Neural progenitor cell (in vitro differentiated cells): ENCODE measurements around the gene PDCD11.
"Not testable (repeated sequence)": the region's sequence is repeated elsewhere in the genome, so short reads cannot be mapped to it uniquely, and the experiment has no call there.

Experiments
- CTCF ChIP-seq: fragments of 200-600 bp; sonication (generic); IDR thresholded peaks from 2 replicates; pipeline ENCODE4 v1.5.1; 2017; ENCODE audit warnings: antibody characterized with exemption, mild to moderate bottlenecking
- EZH2 ChIP-seq: fragments of 200-600 bp; sonication (generic); IDR thresholded peaks from 2 replicates; pipeline ENCODE4 v1.6.1; 2017; ENCODE audit warnings: antibody characterized with exemption, mild to moderate bottlenecking, moderate library complexity
- EZH2phosphoT487 ChIP-seq: fragments of 200-600 bp; sonication (generic); IDR thresholded peaks from 2 replicates; pipeline ENCODE4 v1.6.1; 2017; ENCODE audit warnings: antibody characterized with exemption

GRCh38 chr10:103354567-103354966 is 41.9 kb upstream of the PDCD11 start:
- not testable (repeated sequence) for TF ChIP-seq CTCF, EZH2phosphoT487, EZH2
